Dedifferentiated amniotic fluid mesenchymal stem cell (primary cell): ENCODE results near the gene PTPRO.

Source experiments
- DNase-seq: peaks from one replicate; pipeline ENCODE4 v3.0.0-alpha.2; 2016; ENCODE audit errors: extremely low spot score

PTPRO gene

GRCh38 chr12:15558915-15559528 is 236.7 kb downstream of the PTPRO start:
- DNase-seq: no peak

- DNase-seq: no peak
Measured at GRCh38 chr12:15561396-15561795, 239.1 kb downstream of the PTPRO start.

GRCh38 chr12:15562263-15562662 is 240.0 kb downstream of the PTPRO start:
- no peak for DNase-seq

- peak; percentile 26 for DNase-seq
Measured at GRCh38 chr12:15563663-15564062, 241.4 kb downstream of the PTPRO start.

GRCh38 chr12:15574353-15574752 is 252.0 kb downstream of the PTPRO start:
- no peak for DNase-seq

GRCh38 chr12:15575671-15576541 is 253.6 kb downstream of the PTPRO start:
- DNase-seq: no peak

GRCh38 chr12:15580431-15580830 is 258.1 kb downstream of the PTPRO start:
- DNase-seq: no peak

GRCh38 chr12:15581006-15581405 is 258.7 kb downstream of the PTPRO start:
- peak; percentile 72 for DNase-seq

GRCh38 chr12:15583804-15584203 is 261.5 kb downstream of the PTPRO start:
- DNase-seq: no peak

GRCh38 chr12:15584366-15585041 is 262.2 kb downstream of the PTPRO start:
- DNase-seq: peak; percentile 77

- DNase-seq: no peak
Measured at GRCh38 chr12:15589328-15590032, 267.2 kb downstream of the PTPRO start.

GRCh38 chr12:15590180-15590826 is 268.0 kb downstream of the PTPRO start:
- DNase-seq: peak; percentile 74

GRCh38 chr12:15591811-15592210 is 269.5 kb downstream of the PTPRO start:
- no peak for DNase-seq

GRCh38 chr12:15592934-15593333 is 270.6 kb downstream of the PTPRO start:
- DNase-seq: no peak

- DNase-seq: no peak
Measured at GRCh38 chr12:15596174-15596573, 273.9 kb downstream of the PTPRO start.

- DNase-seq: no peak
Measured at GRCh38 chr12:15597125-15597830, 275.0 kb downstream of the PTPRO start.

GRCh38 chr12:15599266-15600037 is 277.1 kb downstream of the PTPRO start:
- DNase-seq: peak; percentile 92

GRCh38 chr12:15600223-15600935 is 278.1 kb downstream of the PTPRO start:
- DNase-seq: no peak

GRCh38 chr12:15601210-15601800 is 279.0 kb downstream of the PTPRO start:
- no peak for DNase-seq
